ENCODE data around the gene LRRC36. TPM values are rescaled to one million over a fixed set of nuclear protein-coding genes. Genes with fewer than 3 reads are reported as not detected.

LRRC36 gene
- 0.37 and 0.63 TPM in 2 replicates for total RNA-seq (2011; cell fraction: chromatin; rRNA removed; ENCODE audit: low replicate concordance)
- total RNA-seq (2011; cell fraction: nucleolus; rRNA removed): 0.83 and 0.92 TPM in 2 replicates
- total RNA-seq (2011; cell fraction: nucleoplasm; rRNA removed): 0.95 and 0.99 TPM in 2 replicates
- total RNA-seq (2014; rRNA removed) (0.09 TPM in 1 of 2 replicates, not detected in the other), total RNA-seq (2014; rRNA removed; fragmentation: Illumina TruSeq; extraction: Trizol) (0.36 TPM in 1 of 2 replicates, not detected in the other), total RNA-seq (2015; rRNA removed; fragmentation: Illumina TruSeq; extraction: Trizol) (0.14 and 0.34 TPM in 2 replicates), total RNA-seq (2021) (0.11 TPM in 1 of 2 replicates, not detected in the other), polyA plus RNA-seq (2011; rRNA removed) (0.40 and 0.49 TPM in 2 replicates), polyA plus RNA-seq (2014; fragmentation: Illumina TruSeq; extraction: Trizol) (0.19 and 0.36 TPM in 2 replicates), polyA plus RNA-seq (2014; fragmentation: Nextera tagmentation; extraction: Ambion mirVana) (under 1 TPM; 0.15 to 0.30 TPM), polyA plus RNA-seq (2014; rRNA removed) (0.13 TPM in 1 of 2 replicates, not detected in the other), polyA minus RNA-seq (2011; rRNA and poly(A)+ RNA removed) (0.33 and 0.35 TPM in 2 replicates), Bru-seq, nascent RNA (percentile 29 among the genes with signal in this experiment), BruChase-seq, experiment 1, labeled RNA remaining after a 2-hour chase (percentile 28 among the genes with signal in this experiment), BruChase-seq, experiment 2, labeled RNA remaining after a 6-hour chase (percentile 29 among the genes with signal in this experiment)
- 0.12 and 0.13 TPM in 2 replicates for polyA plus RNA-seq (2011; cell fraction: cytosol; rRNA removed)
- 0.41 and 0.68 TPM in 2 replicates for polyA plus RNA-seq (2011; cell fraction: nucleus; rRNA removed)
- polyA plus RNA-seq (2012): 0.33 and 1.1 TPM in 2 replicates
- not detected in 2 replicates for polyA minus RNA-seq (2011; cell fraction: cytosol; rRNA and poly(A)+ RNA removed)
- 0.13 and 0.56 TPM in 2 replicates for polyA minus RNA-seq (2011; cell fraction: nucleus; rRNA and poly(A)+ RNA removed)
- long read RNA-seq, experiment 1: 0 reads
- long read RNA-seq, experiment 2: 0 reads
- long read RNA-seq, experiment 3: 0 reads

- peak; percentile 84 to 95 (median 90) for DNase-seq (ENCODE audit: extremely low read depth in 1 of 4, low spot score in 3 of 4)
- ATAC-seq: peak; percentile 99
- Histone ChIP-seq H3K4me3 (peak within 1 kb of the TSS; percentile 66), H3K4me1 (replicated peaks in 1 of 2; ENCODE audit: control insufficient read depth in 2 of 2, insufficient read depth in 2 of 2, low read length in 2 of 2) (peaks cover 3 to 14% of the 10 kb centered on the region in 2 experiments; a peak in 3 of 5 replicates), H3K9me3 (replicated peaks; ENCODE audit: control insufficient read depth, insufficient read depth, low read depth, low read length) (no peaks in the 10 kb centered on the region), H3K79me2 (ENCODE audit: control insufficient read depth, insufficient read depth, low read length) (no peaks in the 10 kb centered on the region), H3K9me1 (ENCODE audit: control insufficient read depth, insufficient read depth, low read length) (no peaks in the 10 kb centered on the region), H3K4me2 (ENCODE audit: insufficient read depth, low read length) (peak within 1 kb of the TSS; percentile 81), H2AFZ (ENCODE audit: low read depth, low read length) (peak within 1 kb of the TSS; percentile 93), H3K36me3 (ENCODE audit: control insufficient read depth, insufficient read depth, low read length) (no peaks in the 10 kb centered on the region), H3K27me3 (ENCODE audit: control insufficient read depth in 2 of 2, insufficient read depth in 2 of 2, low read length in 2 of 2) (peaks cover 0 to 3% of the 10 kb centered on the region in 2 experiments; a peak in 2 of 5 replicates), H3K9ac (ENCODE audit: insufficient read depth in 1 of 2, low read depth in 2 of 2, low read length in 2 of 2) (peak within 1 kb of the TSS; percentile 50 to 94), H4K20me1 (replicated peaks; ENCODE audit: control insufficient read depth, insufficient read depth, low read length) (no peaks in the 10 kb centered on the region), H3K27ac (ENCODE audit: extremely low read depth, low read depth, low read length) (peak within 1 kb of the TSS; percentile 2; the same call in 1 of the 3 replicates)
- 9% methylated on average over 43 of the region's 61 CpGs for WGBS (ENCODE audit: insufficient coverage, low coverage, missing lambda C conversion rate)
- no peak for FAIRE-seq
- CTCF ChIA-PET (ENCODE audit: low intra/inter-chr PET ratio): no interaction called here
- intact Hi-C loops (cut with micrococcal nuclease): no loop called here
- POLR2A ChIA-PET: interaction anchor here (0.5 to 1.7 kb wide), 9 partner anchors 10 to 159 kb away, joined by 3 to 4 read pairs (median 3); partner anchors contain the start of gene ZDHHC1
- in situ Hi-C loops (cut with MboI): no loop called here
- BruUV-seq (replicated peaks): no TSS peak
- TF ChIP-seq E2F6 (IDR thresholded peaks at IDR 0.05; ENCODE audit: borderline replicate concordance in 1 of 2, extremely low read depth in 1 of 2, insufficient read depth in 1 of 2, insufficient read length in 1 of 2, low read depth in 1 of 2, low read length in 1 of 2, poor library complexity in 1 of 2, severe bottlenecking in 1 of 2) (peak in 1 of 2 experiments; percentile 33), NONO (IDR thresholded peaks at IDR 0.05; ENCODE audit: low read depth in 2 of 2, low read length in 1 of 2) (0 out of 4 replicates have a peak, but pooled peaks of 1 of the 2 experiments have one; percentile 38), ZBTB7A (IDR thresholded peaks at IDR 0.05; ENCODE audit: borderline replicate concordance, control insufficient read depth, low read depth, low read length) (peak; percentile 84; the same call in 1 of the 2 replicates), ZBTB26 (CRISPR knock-in tag; IDR thresholded peaks at IDR 0.05) (peak; percentile 83; the same call in 1 of the 2 replicates), TRIM24 (IDR thresholded peaks at IDR 0.05) (0 out of 4 replicates have a peak, but pooled peaks have one; percentile 21 to 22), BHLHE40 (IDR thresholded peaks at IDR 0.05; ENCODE audit: low read length) (0 out of 2 replicates have a peak, but pooled peaks have one; percentile 25), DNMT1 (IDR thresholded peaks at IDR 0.05) (no peak), FOXM1 (IDR thresholded peaks at IDR 0.05; ENCODE audit: low read depth) (no peak), FOXM1 (CRISPR knock-in tag; IDR thresholded peaks at IDR 0.05; ENCODE audit: low read depth) (no peak), UBTF (IDR thresholded peaks at IDR 0.05; ENCODE audit: borderline replicate concordance in 1 of 2, low read depth in 2 of 2, low read length in 2 of 2) (0 out of 4 replicates have a peak, but pooled peaks of 1 of the 2 experiments have one; percentile 58)
These were observed at the start of gene LRRC36, which contains the start of gene KCTD19 for GRCh38 chr16:67326472-67327309. Gene LRRC36, plus strand, starts transcription at chr16:67326815. Its CDS starts 48 bp downstream, at chr16:67326863. Gene KCTD19, minus strand, starts transcription at chr16:67326741. Its CDS starts 34 bp downstream, at chr16:67326707.

All from K562 (cell line).